ENCODE measurements around the gene CYB561D2. TPM values are rescaled to one million over a fixed set of nuclear protein-coding genes. Genes with fewer than 3 reads are reported as not detected.

Gene CYB561D2
- total RNA-seq, 3 donors from 2014 or later, result 23.6 to 30.1 (median 28.8) TPM

DNA sequence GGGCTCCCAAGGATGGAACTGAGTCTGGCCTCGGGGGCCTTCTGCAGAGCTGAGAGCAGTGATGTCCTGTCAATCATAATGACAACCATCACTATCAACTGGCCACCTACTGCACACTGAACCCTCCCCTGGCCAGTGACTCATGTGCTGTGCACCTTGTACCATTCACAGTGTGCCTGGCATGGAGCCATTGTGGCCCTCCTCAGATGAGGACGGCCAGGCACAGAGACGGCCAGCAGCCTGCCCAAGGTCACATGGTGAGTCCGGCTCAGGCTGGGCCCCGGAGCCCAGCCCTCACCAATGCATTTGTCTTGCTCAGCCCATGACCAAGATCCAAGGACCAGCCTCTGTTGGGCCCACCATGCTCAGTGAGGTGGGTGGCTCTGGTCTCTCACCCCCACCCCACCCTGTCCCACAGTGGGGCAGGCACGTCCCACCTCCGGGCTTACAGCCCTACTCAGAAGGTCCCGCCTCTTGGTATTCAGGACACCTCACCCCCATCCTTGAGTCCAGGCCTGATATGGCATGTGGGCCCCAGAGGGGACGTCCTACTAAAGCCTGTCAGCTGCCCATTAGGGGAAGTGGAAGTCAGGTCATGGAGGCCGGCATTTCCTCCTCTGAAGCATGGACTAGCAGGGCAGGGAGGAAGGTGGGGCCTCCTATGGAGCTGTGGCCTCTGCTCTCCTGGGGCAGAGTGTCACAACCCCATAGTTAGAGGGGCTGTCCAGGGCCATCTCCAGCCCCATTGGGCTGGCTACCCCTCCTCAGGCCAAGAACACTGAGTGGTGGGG is 44.6 kb downstream of the CYB561D2 start:
- DNase-seq (ENCODE audit: low spot score in 2 of 2), result no peak
- no peaks in the 10 kb centered on the region for H3K27me3 ChIP-seq
- H3K36me3 ChIP-seq, result no peaks in the 10 kb centered on the region
- no peak overlapping the region for H3K27ac ChIP-seq
- intact Hi-C loops (cut with DNase I; ENCODE audit: low total_unique reads), result no loop called here
- H3K4me1 ChIP-seq, result peaks cover 0 to 10% of the 10 kb centered on the region in 2 donors
- H3K9me3 ChIP-seq, result no peaks in the 10 kb centered on the region
- TF ChIP-seq POLR2AphosphoS5 (IDR thresholded peaks at IDR 0.05), result no peak
- no peak for TF ChIP-seq POLR2A (IDR thresholded peaks at IDR 0.05)
- TF ChIP-seq, protein P1, sequence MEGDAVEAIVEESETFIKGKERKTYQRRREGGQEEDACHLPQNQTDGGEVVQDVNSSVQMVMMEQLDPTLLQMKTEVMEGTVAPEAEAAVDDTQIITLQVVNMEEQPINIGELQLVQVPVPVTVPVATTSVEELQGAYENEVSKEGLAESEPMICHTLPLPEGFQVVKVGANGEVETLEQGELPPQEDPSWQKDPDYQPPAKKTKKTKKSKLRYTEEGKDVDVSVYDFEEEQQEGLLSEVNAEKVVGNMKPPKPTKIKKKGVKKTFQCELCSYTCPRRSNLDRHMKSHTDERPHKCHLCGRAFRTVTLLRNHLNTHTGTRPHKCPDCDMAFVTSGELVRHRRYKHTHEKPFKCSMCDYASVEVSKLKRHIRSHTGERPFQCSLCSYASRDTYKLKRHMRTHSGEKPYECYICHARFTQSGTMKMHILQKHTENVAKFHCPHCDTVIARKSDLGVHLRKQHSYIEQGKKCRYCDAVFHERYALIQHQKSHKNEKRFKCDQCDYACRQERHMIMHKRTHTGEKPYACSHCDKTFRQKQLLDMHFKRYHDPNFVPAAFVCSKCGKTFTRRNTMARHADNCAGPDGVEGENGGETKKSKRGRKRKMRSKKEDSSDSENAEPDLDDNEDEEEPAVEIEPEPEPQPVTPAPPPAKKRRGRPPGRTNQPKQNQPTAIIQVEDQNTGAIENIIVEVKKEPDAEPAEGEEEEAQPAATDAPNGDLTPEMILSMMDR (IDR thresholded peaks at IDR 0.05), result no peak
- no peak overlapping the region for H3K4me3 ChIP-seq

- TF ChIP-seq, protein P1 (IDR thresholded peaks at IDR 0.05), result no peak
- TF ChIP-seq POLR2AphosphoS5 (IDR thresholded peaks at IDR 0.05) (no peak), POLR2A (IDR thresholded peaks at IDR 0.05) (no peak)
- no peak overlapping the region for H3K4me3 ChIP-seq
- intact Hi-C loops (cut with DNase I; ENCODE audit: low total_unique reads), result no loop called here
- H3K9me3 ChIP-seq, result no peaks in the 10 kb centered on the region
- DNase-seq (ENCODE audit: low spot score in 2 of 2), result no peak
- H3K27me3 ChIP-seq, result no peaks in the 10 kb centered on the region
- peaks cover 0 to 3% of the 10 kb centered on the region in 2 donors for H3K4me1 ChIP-seq
- H3K36me3 ChIP-seq, result no peaks in the 10 kb centered on the region
- no peak overlapping the region for H3K27ac ChIP-seq
These were observed 45.8 kb downstream of the CYB561D2 start for GRCh38 chr3:50396502-50396901.

DNA sequence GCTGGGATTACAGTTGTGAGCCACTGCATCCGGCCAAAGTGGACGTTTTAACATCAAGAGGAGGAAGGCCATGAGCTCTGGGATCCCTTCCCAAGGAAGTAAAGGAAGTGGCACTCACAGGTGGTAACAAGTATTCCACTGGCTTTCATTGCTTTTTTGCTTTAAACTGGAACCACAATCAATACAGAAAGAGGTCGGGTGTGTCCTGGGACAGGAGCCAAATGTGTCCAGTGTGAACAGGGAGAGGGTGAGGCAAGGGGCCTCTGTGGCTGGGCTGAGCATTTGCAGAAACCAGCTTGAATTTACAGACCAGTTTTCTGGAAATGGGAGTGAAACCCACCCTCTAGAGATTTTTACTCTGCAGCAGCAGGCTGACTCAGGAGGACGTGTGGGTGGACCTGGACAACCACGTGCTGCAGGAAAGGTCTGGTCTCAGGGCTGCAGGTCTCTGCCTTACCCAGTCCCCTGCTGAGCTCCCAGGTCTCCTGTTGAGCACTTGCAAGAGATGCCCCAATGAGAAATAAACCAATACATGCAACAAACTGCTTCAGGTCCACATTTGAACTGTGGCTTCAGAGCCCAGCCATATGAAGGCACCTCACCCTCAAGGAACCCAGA is 51.4 kb downstream of the CYB561D2 start:
- TF ChIP-seq, protein P1 (IDR thresholded peaks at IDR 0.05), result no peak
- no peak for TF ChIP-seq POLR2AphosphoS5 (IDR thresholded peaks at IDR 0.05)
- TF ChIP-seq POLR2A (IDR thresholded peaks at IDR 0.05), result no peak
- H3K9me3 ChIP-seq, result no peaks in the 10 kb centered on the region
- H3K4me3 ChIP-seq, result no peak overlapping the region
- intact Hi-C loops (cut with DNase I; ENCODE audit: low total_unique reads), result no loop called here
- DNase-seq (ENCODE audit: low spot score in 2 of 2), result no peak
- no peaks in the 10 kb centered on the region for H3K27me3 ChIP-seq
- H3K36me3 ChIP-seq, result no peaks in the 10 kb centered on the region
- no peak overlapping the region for H3K27ac ChIP-seq
- no peaks in the 10 kb centered on the region for H3K4me1 ChIP-seq

Other genes with a start within 250 kb of the CYB561D2 start
- 10 to 100 TPM in 2 of 3 donors, 1 to 10 TPM in 1; 7.7 to 49.8 (median 26.9) TPM for gene SEMA3F, start 195.5 kb upstream of the CYB561D2 start, total RNA-seq
- gene GNAT1, start 159.3 kb upstream of the CYB561D2 start, total RNA-seq, result not detected
- 1 to 10 TPM in 1 of 3 donors, under 1 TPM in 1, not detected in 1; 0.98 to 2.5 TPM for gene SLC38A3, start 145.6 kb upstream of the CYB561D2 start, total RNA-seq
- gene GNAI2, start 114.7 kb upstream of the CYB561D2 start, total RNA-seq, result 100 to 1,000 TPM in 2 of 3 donors, 10 to 100 TPM in 1; 95.3 to 232 (median 162) TPM
- gene SEMA3B, start 81.7 kb upstream of the CYB561D2 start, total RNA-seq, result 10 to 100 TPM; 10.1 to 17.6 (median 11.1) TPM
- gene LSMEM2, start 71.8 kb upstream of the CYB561D2 start, total RNA-seq, result not detected
- 10 to 100 TPM; 50.4 to 82.3 (median 72.7) TPM for gene IFRD2, start 58.4 kb upstream of the CYB561D2 start, total RNA-seq
- 1 to 10 TPM; 2.3 to 6.4 (median 2.7) TPM for gene HYAL3, start 51.5 kb upstream of the CYB561D2 start, total RNA-seq
- gene NAA80, start 51.5 kb upstream of the CYB561D2 start, total RNA-seq, result 1 to 10 TPM; 6.0 to 8.8 (median 8.5) TPM
- gene HYAL1, start 47.3 kb upstream of the CYB561D2 start, total RNA-seq, result 10 to 100 TPM in 1 of 3 donors, 1 to 10 TPM in 2; 3.5 to 16.1 (median 4.8) TPM
- 100 to 1,000 TPM in 1 of 3 donors, 10 to 100 TPM in 2; 66.0 to 215 (median 96.0) TPM for gene HYAL2, start 28.1 kb upstream of the CYB561D2 start, total RNA-seq
- 10 to 100 TPM; 18.1 to 25.9 (median 21.3) TPM for gene TUSC2, start 22.6 kb upstream of the CYB561D2 start, total RNA-seq
- gene RASSF1, start 10.0 kb upstream of the CYB561D2 start, total RNA-seq, result 10 to 100 TPM; 42.7 to 63.6 (median 49.8) TPM
- 1 to 10 TPM in 2 of 3 donors, under 1 TPM in 1; 0.32 to 2.6 (median 1.9) TPM for gene ZMYND10, start 5.1 kb upstream of the CYB561D2 start, total RNA-seq
- gene NPRL2, start 87 bp upstream of the CYB561D2 start, total RNA-seq, result 10 to 100 TPM; 17.4 to 31.5 (median 29.5) TPM
- gene TMEM115, start 8.7 kb downstream of the CYB561D2 start, total RNA-seq, result 10 to 100 TPM; 46.7 to 67.3 (median 47.9) TPM
- gene CACNA2D2, start 152.8 kb downstream of the CYB561D2 start, total RNA-seq, result 1 to 10 TPM in 2 of 3 donors, under 1 TPM in 1; 0.80 to 2.0 (median 1.5) TPM
- gene C3orf18, start 216.9 kb downstream of the CYB561D2 start, total RNA-seq, result 10 to 100 TPM; 10.7 to 16.8 (median 15.1) TPM
- gene HEMK1, start 218.7 kb downstream of the CYB561D2 start, total RNA-seq, result 10 to 100 TPM in 1 of 3 donors, 1 to 10 TPM in 2; 6.1 to 10.7 (median 9.2) TPM

All from breast epithelium (tissue), 4 donors.